ENCODE data around the gene RPS6KB2.

The RPS6KB2 gene

GRCh38 chr11:67428052-67429001 lies at the start of gene RPS6KB2:
TSS of gene RPS6KB2 (plus strand) at chr11:67428494. CDS start at chr11:67428546, 52 bp downstream.
- H3K27ac ChIP-seq (ENCODE audit: low read length): peak within 1 kb of the TSS; percentile 93
- no peaks in the 10 kb centered on the region for H3K27me3 ChIP-seq (ENCODE audit: low read depth, low read length)
- H3K4me3 ChIP-seq (ENCODE audit: low read depth in 1 of 2, low read length in 2 of 2): peak within 1 kb of the TSS; percentile 94 to 98
- peaks cover 0 to 21% of the 10 kb centered on the region in 2 donors for H3K4me1 ChIP-seq (ENCODE audit: control insufficient read depth in 1 of 2, insufficient read depth in 2 of 2, low read length in 2 of 2)
- no peaks in the 10 kb centered on the region for H3K9me3 ChIP-seq (ENCODE audit: control insufficient read depth in 1 of 2, low read length in 2 of 2)
- H3K36me3 ChIP-seq (ENCODE audit: control insufficient read depth in 1 of 2, insufficient read depth in 2 of 2, low read length in 2 of 2): peaks cover 7 to 24% of the 10 kb centered on the region in 2 donors

GRCh38 chr11:67378544-67378943 lies 49.8 kb upstream of the RPS6KB2 start:
- Histone ChIP-seq H3K4me3 (ENCODE audit: low read depth in 1 of 2, low read length in 2 of 2) (no peak overlapping the region), H3K27ac (ENCODE audit: low read length) (no peak overlapping the region), H3K27me3 (ENCODE audit: low read depth, low read length) (no peaks in the 10 kb centered on the region), H3K4me1 (ENCODE audit: control insufficient read depth in 1 of 2, insufficient read depth in 2 of 2, low read length in 2 of 2) (peaks cover 5 to 19% of the 10 kb centered on the region in 2 donors), H3K36me3 (ENCODE audit: control insufficient read depth in 1 of 2, insufficient read depth in 2 of 2, low read length in 2 of 2) (peaks cover 0 to 3% of the 10 kb centered on the region in 2 donors), H3K9me3 (ENCODE audit: control insufficient read depth in 1 of 2, low read length in 2 of 2) (no peaks in the 10 kb centered on the region)

GRCh38 chr11:67379061-67380058 lies 48.9 kb upstream of the RPS6KB2 start:
- no peaks in the 10 kb centered on the region for H3K9me3 ChIP-seq (ENCODE audit: control insufficient read depth in 1 of 2, low read length in 2 of 2)
- H3K27ac ChIP-seq (ENCODE audit: low read length): no peak overlapping the region
- H3K4me1 ChIP-seq (ENCODE audit: control insufficient read depth in 1 of 2, insufficient read depth in 2 of 2, low read length in 2 of 2): peaks cover 5 to 13% of the 10 kb centered on the region in 2 donors
- no peaks in the 10 kb centered on the region for H3K36me3 ChIP-seq (ENCODE audit: control insufficient read depth in 1 of 2, insufficient read depth in 2 of 2, low read length in 2 of 2)
- no peak overlapping the region for H3K4me3 ChIP-seq (ENCODE audit: low read depth in 1 of 2, low read length in 2 of 2)
- no peaks in the 10 kb centered on the region for H3K27me3 ChIP-seq (ENCODE audit: low read depth, low read length)

- peaks cover 0 to 10% of the 10 kb centered on the region in 2 donors for H3K4me1 ChIP-seq (ENCODE audit: control insufficient read depth in 1 of 2, insufficient read depth in 2 of 2, low read length in 2 of 2)
- no peaks in the 10 kb centered on the region for H3K36me3 ChIP-seq (ENCODE audit: control insufficient read depth in 1 of 2, insufficient read depth in 2 of 2, low read length in 2 of 2)
- no peaks in the 10 kb centered on the region for H3K27me3 ChIP-seq (ENCODE audit: low read depth, low read length)
- no peak overlapping the region for H3K4me3 ChIP-seq (ENCODE audit: low read depth in 1 of 2, low read length in 2 of 2)
- no peaks in the 10 kb centered on the region for H3K9me3 ChIP-seq (ENCODE audit: control insufficient read depth in 1 of 2, low read length in 2 of 2)
- H3K27ac ChIP-seq (ENCODE audit: low read length): no peak overlapping the region
Observed at GRCh38 chr11:67381244-67381972, 46.9 kb upstream of the RPS6KB2 start.

GRCh38 chr11:67382276-67383136 lies 45.8 kb upstream of the RPS6KB2 start:
- Histone ChIP-seq H3K27me3 (ENCODE audit: low read depth, low read length) (no peaks in the 10 kb centered on the region), H3K36me3 (ENCODE audit: control insufficient read depth in 1 of 2, insufficient read depth in 2 of 2, low read length in 2 of 2) (no peaks in the 10 kb centered on the region), H3K4me3 (ENCODE audit: low read depth in 1 of 2, low read length in 2 of 2) (no peak overlapping the region), H3K4me1 (ENCODE audit: control insufficient read depth in 1 of 2, insufficient read depth in 2 of 2, low read length in 2 of 2) (peaks cover 0 to 10% of the 10 kb centered on the region in 2 donors), H3K27ac (ENCODE audit: low read length) (no peak overlapping the region), H3K9me3 (ENCODE audit: control insufficient read depth in 1 of 2, low read length in 2 of 2) (no peaks in the 10 kb centered on the region)

- H3K4me3 ChIP-seq (ENCODE audit: low read depth in 1 of 2, low read length in 2 of 2): no peak overlapping the region
- no peaks in the 10 kb centered on the region for H3K9me3 ChIP-seq (ENCODE audit: control insufficient read depth in 1 of 2, low read length in 2 of 2)
- no peak overlapping the region for H3K27ac ChIP-seq (ENCODE audit: low read length)
- no peaks in the 10 kb centered on the region for H3K27me3 ChIP-seq (ENCODE audit: low read depth, low read length)
- H3K36me3 ChIP-seq (ENCODE audit: control insufficient read depth in 1 of 2, insufficient read depth in 2 of 2, low read length in 2 of 2): no peaks in the 10 kb centered on the region
- H3K4me1 ChIP-seq (ENCODE audit: control insufficient read depth in 1 of 2, insufficient read depth in 2 of 2, low read length in 2 of 2): peaks cover 0 to 10% of the 10 kb centered on the region in 2 donors
Observed at GRCh38 chr11:67384851-67385366, 43.4 kb upstream of the RPS6KB2 start.

- Histone ChIP-seq H3K27ac (ENCODE audit: low read length) (no peak overlapping the region), H3K27me3 (ENCODE audit: low read depth, low read length) (no peaks in the 10 kb centered on the region), H3K4me1 (ENCODE audit: control insufficient read depth in 1 of 2, insufficient read depth in 2 of 2, low read length in 2 of 2) (peaks cover 0 to 16% of the 10 kb centered on the region in 2 donors), H3K9me3 (ENCODE audit: control insufficient read depth in 1 of 2, low read length in 2 of 2) (no peaks in the 10 kb centered on the region), H3K36me3 (ENCODE audit: control insufficient read depth in 1 of 2, insufficient read depth in 2 of 2, low read length in 2 of 2) (no peaks in the 10 kb centered on the region), H3K4me3 (ENCODE audit: low read depth in 1 of 2, low read length in 2 of 2) (no peak overlapping the region)
Observed at GRCh38 chr11:67387069-67387468, 41.2 kb upstream of the RPS6KB2 start.

GRCh38 chr11:67387518-67387917 lies 40.8 kb upstream of the RPS6KB2 start:
- Histone ChIP-seq H3K9me3 (ENCODE audit: control insufficient read depth in 1 of 2, low read length in 2 of 2) (no peaks in the 10 kb centered on the region), H3K4me1 (ENCODE audit: control insufficient read depth in 1 of 2, insufficient read depth in 2 of 2, low read length in 2 of 2) (peaks cover 0 to 14% of the 10 kb centered on the region in 2 donors), H3K4me3 (ENCODE audit: low read depth in 1 of 2, low read length in 2 of 2) (no peak overlapping the region), H3K36me3 (ENCODE audit: control insufficient read depth in 1 of 2, insufficient read depth in 2 of 2, low read length in 2 of 2) (no peaks in the 10 kb centered on the region), H3K27ac (ENCODE audit: low read length) (no peak overlapping the region), H3K27me3 (ENCODE audit: low read depth, low read length) (no peaks in the 10 kb centered on the region)

- H3K4me1 ChIP-seq (ENCODE audit: control insufficient read depth in 1 of 2, insufficient read depth in 2 of 2, low read length in 2 of 2): peaks cover 0 to 17% of the 10 kb centered on the region in 2 donors
- H3K36me3 ChIP-seq (ENCODE audit: control insufficient read depth in 1 of 2, insufficient read depth in 2 of 2, low read length in 2 of 2): peaks cover 0 to 6% of the 10 kb centered on the region in 2 donors
- no peak overlapping the region for H3K27ac ChIP-seq (ENCODE audit: low read length)
- no peak overlapping the region for H3K4me3 ChIP-seq (ENCODE audit: low read depth in 1 of 2, low read length in 2 of 2)
- H3K9me3 ChIP-seq (ENCODE audit: control insufficient read depth in 1 of 2, low read length in 2 of 2): no peaks in the 10 kb centered on the region
- no peaks in the 10 kb centered on the region for H3K27me3 ChIP-seq (ENCODE audit: low read depth, low read length)
Observed at GRCh38 chr11:67389477-67389876, 38.8 kb upstream of the RPS6KB2 start.

GRCh38 chr11:67390947-67391303 lies 37.4 kb upstream of the RPS6KB2 start:
- H3K4me1 ChIP-seq (ENCODE audit: control insufficient read depth in 1 of 2, insufficient read depth in 2 of 2, low read length in 2 of 2): peaks cover 0 to 12% of the 10 kb centered on the region in 2 donors
- peaks cover 0 to 11% of the 10 kb centered on the region in 2 donors for H3K36me3 ChIP-seq (ENCODE audit: control insufficient read depth in 1 of 2, insufficient read depth in 2 of 2, low read length in 2 of 2)
- no peaks in the 10 kb centered on the region for H3K9me3 ChIP-seq (ENCODE audit: control insufficient read depth in 1 of 2, low read length in 2 of 2)
- peak overlapping the region; percentile 83 to 90 for H3K4me3 ChIP-seq (ENCODE audit: low read depth in 1 of 2, low read length in 2 of 2)
- H3K27me3 ChIP-seq (ENCODE audit: low read depth, low read length): no peaks in the 10 kb centered on the region
- peak overlapping the region; percentile 71 for H3K27ac ChIP-seq (ENCODE audit: low read length)

Data from muscle layer of duodenum (tissue), 2 donors.